ENCODE measurements around the gene SLC13A4.
A peak's percentile ranks its signal among the peaks of the same experiment; 100 is the strongest.
"Not testable (repeated sequence)": the region's sequence is repeated elsewhere in the genome, so short reads cannot be mapped to it uniquely, and the experiment has no call there.

Gene SLC13A4

GRCh38 chr7:135748770-135749169 is 20.8 kb upstream of the SLC13A4 start, which contains the start of gene FAM180A:
FAM180A (minus strand) TSS chr7:135748813; CDS start chr7:135748580, 233 bp downstream.
- DNase-seq = no peak

DNA sequence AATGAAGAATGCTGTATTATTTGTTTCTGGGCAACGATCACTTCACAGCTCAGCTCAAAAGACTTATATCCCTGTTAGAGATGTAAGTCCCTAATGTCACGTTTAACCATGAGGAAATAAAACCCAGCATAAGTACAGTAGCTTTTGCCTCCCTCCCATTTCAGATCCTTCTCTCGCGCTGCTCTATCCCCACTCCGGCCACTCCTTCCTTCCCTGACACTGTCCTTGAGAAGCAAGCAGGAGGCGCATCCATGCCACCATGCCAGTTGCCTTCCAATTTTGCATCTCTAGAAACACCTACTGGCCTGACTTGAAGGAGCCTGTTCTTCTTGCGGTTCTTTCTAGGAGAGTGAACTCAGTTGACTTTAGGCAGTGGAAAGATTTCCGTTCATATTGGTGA is 19.4 kb upstream of the SLC13A4 start:
- DNase-seq = no peak

GRCh38 chr7:135745703-135746312 is 17.8 kb upstream of the SLC13A4 start:
- DNase-seq = peak; percentile 29

DNA sequence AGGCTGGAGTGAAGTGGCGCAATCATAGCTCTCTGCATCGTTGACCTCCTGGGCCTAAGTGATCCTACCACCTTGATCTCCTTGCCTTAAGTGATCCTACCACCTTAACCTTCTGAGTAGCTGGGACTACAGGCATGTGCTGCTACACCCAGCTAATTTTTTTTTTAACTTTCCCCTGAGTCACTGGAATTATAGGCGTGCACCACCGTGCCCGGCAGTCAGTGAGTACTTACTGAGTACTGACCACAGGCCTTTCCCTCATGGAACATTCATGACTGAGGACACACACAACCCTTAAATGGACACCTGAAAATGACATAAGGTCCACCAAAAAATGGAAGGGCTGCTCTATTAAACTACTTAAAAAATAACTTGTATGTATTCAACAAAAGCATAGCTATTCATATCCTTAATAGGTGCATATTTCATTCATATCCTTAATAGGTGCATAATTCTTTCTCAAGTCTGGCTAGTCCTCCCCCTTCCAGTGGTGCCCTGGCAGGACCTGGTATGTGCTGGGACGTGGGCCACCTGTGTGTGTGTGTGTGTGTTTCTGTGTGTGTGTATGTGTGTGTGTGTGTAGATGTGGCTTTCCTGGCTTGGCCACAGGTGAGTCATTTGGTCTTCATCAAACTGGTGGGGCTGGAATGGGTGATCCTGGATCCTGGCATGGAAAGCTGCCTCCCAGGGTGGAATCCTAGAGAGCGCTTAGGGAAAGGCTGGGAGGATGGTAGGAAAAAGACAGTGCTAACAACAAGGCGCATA is 17.1 kb upstream of the SLC13A4 start:
- DNase-seq = no peak

GRCh38 chr7:135743907-135744731 is 16.1 kb upstream of the SLC13A4 start:
- peak; percentile 42 for DNase-seq

DNA sequence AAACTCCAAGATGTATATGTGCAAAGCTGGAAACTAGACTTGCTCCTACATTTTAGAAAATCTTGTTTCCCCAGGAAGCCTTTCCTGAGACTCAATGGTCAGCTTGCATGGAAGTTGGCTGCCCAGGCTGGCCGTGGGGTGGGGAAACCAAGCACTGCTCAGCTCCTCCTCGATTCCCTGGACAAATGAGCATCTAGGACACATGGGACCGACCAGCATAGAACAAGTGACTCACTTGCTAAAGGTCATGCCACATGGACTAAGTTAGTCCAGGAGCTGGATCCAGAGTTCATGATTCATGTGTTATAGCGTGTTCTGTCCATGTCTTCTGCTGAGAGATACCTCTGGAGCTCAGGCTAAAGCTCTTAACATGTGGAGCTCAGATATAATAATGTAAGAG is 14.4 kb upstream of the SLC13A4 start:
- DNase-seq = no peak

GRCh38 chr7:135741905-135742304 is 13.9 kb upstream of the SLC13A4 start:
- no peak for DNase-seq

DNA sequence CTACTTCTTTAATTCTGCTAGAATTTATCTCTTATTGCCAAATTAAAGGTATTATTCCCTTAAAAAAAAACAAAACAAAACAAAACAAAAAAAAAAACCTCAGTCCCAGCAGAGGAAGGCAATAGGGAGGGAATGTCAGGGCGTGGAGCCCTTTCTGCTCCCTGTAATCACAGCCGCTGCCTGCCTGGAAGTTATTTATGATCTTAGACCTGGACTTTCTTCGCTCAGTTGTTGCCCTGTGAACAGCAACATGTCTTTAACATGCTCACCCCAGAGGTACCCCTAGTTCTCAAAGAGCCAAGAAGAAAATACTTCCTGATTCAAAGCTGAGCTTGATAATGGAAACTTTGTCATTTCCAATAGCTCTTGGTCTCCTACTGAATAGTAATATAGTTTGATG is 12.9 kb upstream of the SLC13A4 start:
- no peak for DNase-seq

- not testable (repeated sequence) for DNase-seq
These were observed 9.3 kb upstream of the SLC13A4 start for GRCh38 chr7:135737306-135737647.

DNA sequence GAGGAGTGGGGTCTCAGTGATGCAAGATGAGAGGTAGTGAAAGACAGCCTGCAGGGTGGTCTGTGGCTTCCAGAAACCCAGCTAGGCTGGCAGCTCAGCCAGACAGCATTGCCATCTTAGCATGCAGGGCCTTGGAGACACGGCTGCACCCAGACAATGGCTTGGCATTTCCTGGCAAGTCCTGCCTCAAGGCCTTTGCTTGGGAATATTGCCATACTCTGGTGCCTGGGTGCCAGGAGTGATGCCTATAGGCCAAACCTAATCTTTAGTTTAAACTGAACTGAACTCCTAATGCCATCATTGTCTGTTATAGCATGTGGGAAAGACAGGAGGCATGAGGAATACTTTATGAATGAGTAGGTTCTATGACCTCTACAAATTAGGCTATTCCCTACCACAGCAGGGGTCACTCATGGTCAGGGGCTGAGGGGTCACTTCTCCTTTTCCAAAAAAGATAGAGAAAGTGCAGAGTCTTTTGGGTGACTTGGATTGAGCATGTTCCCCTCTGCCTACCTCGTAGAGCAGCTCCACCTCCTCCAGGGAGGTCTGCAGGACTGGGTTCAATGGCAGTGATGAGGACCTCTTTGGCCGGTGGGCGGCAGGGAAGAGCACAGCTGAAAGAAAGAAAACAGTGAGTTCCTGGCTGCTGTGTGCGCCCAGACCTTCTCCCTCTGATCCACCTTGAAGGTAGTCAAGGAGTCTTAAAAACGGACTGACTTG is 8.8 kb upstream of the SLC13A4 start:
- DNase-seq = no peak

DNA sequence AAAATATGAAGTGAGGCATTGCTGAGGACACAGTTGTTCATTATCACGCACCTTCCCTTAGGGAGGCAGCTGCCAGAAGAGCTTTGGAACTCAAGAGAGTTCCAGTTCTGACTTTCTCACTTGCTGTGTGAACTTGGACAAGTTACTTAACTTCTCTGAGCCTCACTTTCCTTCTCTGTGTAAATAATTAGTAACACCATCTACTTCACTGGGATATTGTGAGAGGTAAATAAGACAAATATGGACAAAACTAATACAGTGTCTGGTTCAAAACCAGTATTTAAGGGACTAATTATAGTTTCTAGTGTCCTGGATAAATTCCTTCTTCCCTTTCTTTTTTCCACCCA is 6.3 kb upstream of the SLC13A4 start:
- no peak for DNase-seq

DNA sequence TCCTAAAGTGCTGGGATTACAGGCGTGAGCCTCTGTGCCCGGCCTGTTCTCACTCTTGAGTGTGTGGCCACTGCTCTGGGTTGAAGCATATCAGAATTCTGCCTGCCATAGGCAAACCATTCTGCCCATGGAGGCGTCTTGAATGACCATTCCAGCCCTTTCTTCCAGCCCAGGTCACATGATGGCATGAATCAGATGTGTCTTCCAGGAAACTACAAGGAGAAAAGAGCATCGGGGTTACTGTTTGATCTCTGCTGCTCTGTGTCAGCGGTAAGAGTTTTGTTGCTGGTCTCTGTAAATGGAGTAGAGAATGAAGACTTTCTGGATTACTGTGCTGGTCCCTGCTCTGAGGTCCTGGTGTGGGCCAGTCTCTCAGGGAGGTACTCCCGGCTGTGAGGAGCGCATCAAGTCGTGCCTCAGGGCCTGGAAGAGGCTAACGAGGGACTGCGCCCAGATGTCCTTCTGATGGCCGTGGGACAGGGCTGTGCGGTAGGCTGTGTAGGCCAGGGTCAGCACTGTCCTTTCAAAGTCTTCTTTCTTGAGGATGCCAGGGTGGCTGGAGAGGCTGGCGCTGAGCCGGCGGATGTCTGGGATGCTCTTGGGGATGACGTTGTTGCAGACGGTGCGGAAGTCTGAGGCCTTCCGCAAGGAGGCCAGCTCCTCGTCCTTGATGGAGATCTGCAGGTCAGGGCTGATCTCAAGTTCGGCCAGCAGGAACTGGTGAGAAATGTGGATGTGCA is 5.8 kb upstream of the SLC13A4 start:
- DNase-seq = no peak

GRCh38 chr7:135731131-135731530 is 3.1 kb upstream of the SLC13A4 start:
- no peak for DNase-seq

DNA sequence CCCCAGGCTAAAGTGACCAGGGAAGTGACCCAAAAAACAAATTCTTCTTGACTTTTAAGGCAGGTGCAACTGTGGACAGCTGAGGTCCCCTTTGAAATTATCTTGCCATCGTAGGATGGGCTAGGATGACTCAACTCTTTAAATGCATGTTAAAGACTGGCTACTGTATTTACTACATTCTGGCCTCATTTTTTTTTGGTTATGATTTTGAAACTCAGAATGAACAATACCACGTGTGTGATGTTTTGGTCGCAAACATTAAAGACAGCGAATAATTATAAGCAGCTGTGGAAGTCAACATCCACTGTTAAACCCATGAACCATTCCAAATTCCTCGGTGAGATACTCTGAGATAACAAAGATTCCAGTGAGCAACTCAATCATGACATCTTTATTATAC is 1.2 kb upstream of the SLC13A4 start:
- DNase-seq = no peak

DNA sequence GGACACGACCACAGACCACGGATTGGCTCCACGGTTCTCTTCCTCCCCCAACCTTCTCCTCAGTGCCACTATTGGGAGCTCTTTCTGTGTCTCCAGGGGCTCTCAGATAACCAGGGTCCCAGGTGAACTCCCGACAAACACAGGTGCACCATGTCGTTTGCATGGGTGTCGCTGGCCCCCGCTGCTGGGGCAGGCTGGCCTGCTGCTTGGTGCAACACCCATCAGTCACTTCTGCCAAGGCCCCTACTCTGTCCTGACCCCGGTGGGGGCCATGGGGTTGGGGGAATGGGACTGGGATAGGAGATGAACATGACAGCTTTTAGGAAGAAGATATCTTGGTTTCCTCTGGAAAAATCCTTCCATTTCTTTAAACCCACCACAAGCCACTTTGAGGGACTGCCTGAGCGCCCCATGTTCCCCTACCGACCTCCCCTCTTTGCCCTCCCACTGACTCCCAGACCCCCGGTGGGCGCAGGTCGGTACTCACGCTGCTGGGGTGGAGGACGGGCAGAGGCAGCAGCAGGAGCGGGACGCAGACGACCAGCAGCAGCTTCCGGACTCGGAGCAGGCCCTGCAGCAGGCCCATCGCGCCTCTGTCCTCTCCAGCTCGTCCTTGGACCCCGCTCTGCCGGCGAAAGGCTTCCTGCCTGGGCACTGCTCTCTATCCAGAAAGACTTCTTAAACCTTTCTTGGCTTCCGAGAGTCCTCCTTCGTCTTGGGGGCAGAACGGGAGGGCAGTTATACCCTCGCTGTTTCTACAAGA is 894 bp downstream of the SLC13A4 start:
- no peak for DNase-seq

DNA sequence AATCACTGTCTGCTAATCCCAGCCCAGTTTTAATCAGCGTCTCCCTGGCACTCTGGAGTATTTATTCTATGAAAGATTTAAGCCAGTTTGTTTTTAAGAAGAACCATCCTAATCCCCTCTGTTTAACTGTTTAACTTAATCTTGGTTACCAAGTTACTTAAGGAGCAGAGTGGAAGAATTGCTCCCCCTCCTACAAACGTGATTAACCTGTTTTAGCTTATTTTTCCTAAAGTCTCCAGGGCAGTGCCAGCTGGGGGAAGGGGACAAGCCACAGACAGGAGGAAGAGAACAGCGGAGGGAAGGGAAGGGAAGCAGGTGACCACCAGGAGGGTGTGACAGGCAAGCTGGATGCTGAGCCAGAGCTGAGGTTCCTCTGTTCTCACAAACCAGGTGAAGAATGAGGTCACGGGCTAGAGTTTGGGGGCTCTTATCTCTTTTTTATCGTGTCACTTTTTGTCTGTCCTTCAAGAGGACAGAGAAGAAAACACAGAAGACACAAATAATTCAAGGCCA is 1.7 kb downstream of the SLC13A4 start:
- no peak for DNase-seq

DNA sequence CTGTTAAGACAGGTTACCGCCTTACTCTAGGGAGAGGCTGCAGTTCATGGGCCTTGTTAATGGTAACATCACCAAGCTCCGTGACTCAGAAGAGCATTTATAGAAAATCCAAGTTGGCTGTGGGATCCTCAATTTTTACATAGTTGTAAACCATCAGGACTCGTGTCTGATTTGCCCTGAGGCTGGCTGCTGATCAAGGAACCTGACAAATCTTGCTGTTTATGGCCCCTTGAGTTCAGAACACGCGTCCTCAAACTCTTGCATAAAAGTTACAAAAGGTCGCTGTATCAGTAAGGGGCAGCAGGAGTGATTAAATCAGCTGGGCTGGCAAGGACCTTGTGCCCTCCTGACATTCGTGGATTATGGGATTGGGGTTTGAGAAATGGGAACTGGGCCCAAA is 4.6 kb downstream of the SLC13A4 start:
- no peak for DNase-seq

- no peak for DNase-seq
These were observed 6.7 kb downstream of the SLC13A4 start for GRCh38 chr7:135721198-135721820.

GRCh38 chr7:135719688-135720087 is 8.3 kb downstream of the SLC13A4 start:
- DNase-seq = no peak

DNA sequence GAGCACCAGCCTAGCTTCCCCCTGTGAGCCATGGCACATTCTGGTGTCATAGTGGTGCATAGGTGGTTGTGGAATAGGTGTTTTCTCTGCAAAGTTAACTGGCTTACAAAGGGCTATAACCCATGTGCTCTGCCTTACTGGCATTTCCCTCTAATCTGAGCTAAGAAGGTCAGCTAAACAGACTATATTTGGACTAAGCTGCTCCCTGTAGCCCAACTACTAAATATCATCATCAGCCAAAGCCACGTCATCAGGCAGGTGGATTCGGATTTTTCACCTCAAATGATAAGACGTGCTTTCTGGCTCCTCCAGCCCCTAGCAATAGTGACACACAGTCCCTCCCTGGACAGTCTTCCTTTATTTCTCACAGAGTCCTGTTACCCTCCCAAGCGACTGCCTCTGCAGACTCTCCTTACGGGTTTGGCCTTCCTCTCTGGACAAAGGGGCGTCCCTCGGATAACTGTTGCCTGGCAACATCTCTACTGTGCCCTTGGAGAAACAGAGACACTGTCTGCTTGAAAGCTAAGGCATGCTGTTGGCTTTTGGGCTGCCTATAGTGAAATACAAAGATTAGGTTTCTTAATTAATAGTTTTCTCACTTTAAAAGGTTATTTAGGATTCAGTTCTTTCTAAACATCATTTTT is 9.1 kb downstream of the SLC13A4 start:
- DNase-seq = no peak

DNA sequence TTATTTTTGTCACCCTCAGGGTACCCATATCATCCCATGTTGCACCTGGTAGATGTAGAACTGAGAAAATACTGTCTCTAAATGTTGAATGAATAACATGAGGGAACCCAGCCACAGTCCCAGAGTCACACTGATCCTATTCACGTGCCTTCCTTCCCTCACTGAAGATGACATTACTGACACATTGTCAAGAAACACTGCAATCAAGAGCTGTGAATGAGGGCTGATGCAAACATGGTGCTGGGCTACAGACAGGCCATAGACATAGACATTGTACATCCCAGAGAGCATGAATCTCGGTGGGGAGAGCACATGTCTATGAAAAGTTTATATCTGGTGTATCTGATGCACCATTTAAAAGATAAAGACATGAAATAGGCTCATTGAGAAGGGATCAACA is 9.8 kb downstream of the SLC13A4 start:
- DNase-seq = no peak

Data from SHP77 treated with DMSO at 0.1 percent for 48 hours (cell line).